CD4-positive, alpha-beta memory T cell (primary cell): Measurements from ENCODE around the gene FREY1. TPM values are rescaled to one million over a fixed set of nuclear protein-coding genes. Genes with fewer than 3 reads are reported as not detected.

Source experiments
- CTCF ChIA-PET: fragments of 350-600 bp; sonication (Branson Sonifier 250); formaldehyde crosslinking; loops from one replicate; lab custom pipeline; 2021; ENCODE audit warnings: inconsistent platforms; ENCODE audit not compliant: partially characterized antibody; lab: Charles Lee
- POLR2A ChIA-PET: fragments of 350-600 bp; sonication (Branson Sonifier 250); formaldehyde crosslinking; loops from one replicate; lab custom pipeline; 2021; ENCODE audit not compliant: partially characterized antibody; lab: Charles Lee
- DNase-seq, 5 donors: peaks; one replicate each; pipeline versions ENCODE4 v3.0.0 to v3.0.0-alpha.2; 2020 to 2022; ENCODE audit warnings: mixed read lengths in 1 of 5
- H3K27ac ChIP-seq: one replicate; pipeline ENCODE4 v1.7.0; 2013; ENCODE audit warnings: low read depth, low read length
- H3K27me3 ChIP-seq: 2 replicates; pipeline ENCODE4 v1.7.0; 2013; ENCODE audit warnings: mild to moderate bottlenecking, low read length, moderate library complexity; ENCODE audit not compliant: insufficient read depth
- H3K36me3 ChIP-seq: 2 replicates; pipeline ENCODE4 v1.7.0; 2013; ENCODE audit warnings: mild to moderate bottlenecking, low read length, moderate library complexity; ENCODE audit not compliant: insufficient read depth
- H3K4me1 ChIP-seq: 2 replicates; pipeline ENCODE4 v1.7.0; 2013; ENCODE audit warnings: mild to moderate bottlenecking, low read length, moderate library complexity; ENCODE audit not compliant: insufficient read depth
- H3K4me3 ChIP-seq, 2 donors: one replicate each; pipeline ENCODE4 v1.7.0; 2013; ENCODE audit warnings: low read length in 2 of 2, mild to moderate bottlenecking in 1 of 2
- H3K9me3 ChIP-seq, 2 donors: one replicate each; pipeline ENCODE4 v1.7.0; 2013; ENCODE audit warnings: low read length in 2 of 2, control low read depth in 1 of 2; ENCODE audit not compliant: control insufficient read depth in 1 of 2
- H3K27ac Mint-ChIP-seq, 7 donors: one replicate each; pipeline ENCODE4 v1.8.0; 2020 to 2021; ENCODE audit warnings: mixed read lengths in 7 of 7, mild to moderate bottlenecking in 6 of 7, inconsistent platforms in 3 of 7, moderate library complexity in 3 of 7
- H3K27me3 Mint-ChIP-seq, 2 donors: one replicate each; pipeline ENCODE4 v1.8.0; 2020 to 2021; ENCODE audit warnings: mixed read lengths in 2 of 2
- H3K36me3 Mint-ChIP-seq, 2 donors: one replicate each; pipeline ENCODE4 v1.8.0; 2020 to 2021; ENCODE audit warnings: mixed read lengths in 2 of 2, inconsistent platforms in 1 of 2, mild to moderate bottlenecking in 1 of 2
- H3K4me1 Mint-ChIP-seq, 4 donors: one replicate each; pipeline ENCODE4 v1.8.0; 2020 to 2021; ENCODE audit warnings: mixed read lengths in 4 of 4, mild to moderate bottlenecking in 1 of 4
- H3K4me3 Mint-ChIP-seq, 8 donors: one replicate each; pipeline ENCODE4 v1.8.0; 2020 to 2021; ENCODE audit warnings: mixed read lengths in 8 of 8, mild to moderate bottlenecking in 7 of 8, moderate library complexity in 6 of 8, inconsistent platforms in 3 of 8
- H3K9me3 Mint-ChIP-seq, 8 donors: one replicate each; pipeline ENCODE4 v1.8.0; 2020 to 2021; ENCODE audit warnings: mixed read lengths in 8 of 8, mild to moderate bottlenecking in 5 of 8, inconsistent platforms in 3 of 8, moderate library complexity in 1 of 8
- intact Hi-C: fragments of 100-400 bp; cut with micrococcal nuclease; formaldehyde crosslinking; loops from one replicate; pipeline ENCODE4 v1.15.1; 2023
- polyA plus RNA-seq, 2 donors: library from polyadenylated mRNA; unstranded; fragments of 300-500 nt; fragmentation: Illumina TruSeq; gene quantifications; one replicate each; pipeline ENCODE4 v1.2.3, GENCODE V29; 2021
- total RNA-seq, 2 experiments: library from RNA; stranded (reverse); gene quantifications; one replicate each; pipeline ENCODE4 v1.2.3, GENCODE V29; 2021

Gene FREY1
- total and polyA plus RNA-seq, 4 experiments from 2014 or later = 4.5 to 4.8 TPM; not detected in 2

DNA sequence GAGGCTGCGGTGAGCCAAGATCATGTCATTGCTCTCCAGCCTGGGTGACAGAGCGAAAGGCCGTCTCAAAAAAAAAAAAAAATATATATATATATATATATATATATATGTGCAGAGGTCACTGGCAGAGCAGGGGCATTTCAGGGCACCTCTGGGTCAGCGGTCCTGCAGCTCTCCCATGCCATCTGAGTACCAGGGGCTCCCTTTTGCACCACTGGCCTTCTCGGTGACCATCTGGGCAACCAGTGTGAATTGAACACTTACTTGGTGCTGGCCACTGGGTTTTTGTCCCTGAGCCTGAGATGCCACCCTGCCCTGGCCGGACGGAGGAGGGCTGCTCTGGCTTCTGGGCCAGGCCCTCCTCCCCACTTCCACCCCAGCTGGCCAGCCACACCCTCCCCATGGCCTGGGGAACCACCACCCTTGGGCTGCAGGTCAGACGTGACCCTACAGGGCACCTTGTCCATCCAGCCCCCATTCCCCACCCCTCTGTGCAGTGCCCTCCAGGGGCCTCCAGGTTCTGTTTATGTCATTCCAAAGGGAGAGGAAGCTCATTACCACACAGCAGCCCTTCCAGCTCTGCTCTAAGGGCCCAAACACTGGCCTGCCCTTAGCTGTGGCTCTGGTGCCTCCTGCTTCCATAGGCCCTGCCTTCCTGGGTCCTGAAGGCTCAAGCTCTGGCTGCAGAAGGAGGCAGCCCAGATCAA is 11.4 kb downstream of the FREY1 start:
- Mint-ChIP-seq H3K4me1 (peaks cover 0 to 12% (median 0%) of the 10 kb centered on the region in 4 donors), H3K36me3 (no peaks in the 10 kb centered on the region), H3K27me3 (peaks cover 18 to 30% of the 10 kb centered on the region in 2 donors), H3K9me3 (peaks cover 0 to 3% (median 0%) of the 10 kb centered on the region in 8 donors), H3K27ac (no peak overlapping the region), H3K4me3 (no peak overlapping the region)
- Histone ChIP-seq H3K36me3 (no peaks in the 10 kb centered on the region), H3K27ac (no peak overlapping the region), H3K4me1 (peaks cover 13% of the 10 kb centered on the region), H3K4me3 (no peak overlapping the region), H3K27me3 (peaks cover 23% of the 10 kb centered on the region), H3K9me3 (no peaks in the 10 kb centered on the region)
- DNase-seq = peak in 1 of 5 donors; percentile 12
- CTCF ChIA-PET = interaction anchor here (0.6 kb wide), 1 partner anchor 1091 kb away, joined by 3 read pairs; no protein-coding TSS in a partner anchor
- POLR2A ChIA-PET = no interaction called here
- intact Hi-C loops = no loop called here

- H3K27ac Mint-ChIP-seq = peak overlapping the region in 1 of 7 donors; percentile 71
- peaks cover 0 to 4% of the 10 kb centered on the region in 2 donors for H3K36me3 Mint-ChIP-seq
- no peak for DNase-seq
- ChIA-PET CTCF (no interaction called here), POLR2A (no interaction called here)
- H3K36me3 ChIP-seq = no peaks in the 10 kb centered on the region
- H3K4me3 Mint-ChIP-seq = no peak overlapping the region
- H3K27ac ChIP-seq = no peak overlapping the region
- peaks cover 23% of the 10 kb centered on the region for H3K27me3 ChIP-seq
- intact Hi-C loops = no loop called here
- no peaks in the 10 kb centered on the region for H3K9me3 ChIP-seq
- H3K27me3 Mint-ChIP-seq = peaks cover 16 to 29% of the 10 kb centered on the region in 2 donors
- peaks cover 0 to 3% (median 0%) of the 10 kb centered on the region in 8 donors for H3K9me3 Mint-ChIP-seq
- H3K4me1 ChIP-seq = peaks cover 12% of the 10 kb centered on the region
- no peak overlapping the region for H3K4me3 ChIP-seq
- peaks cover 0 to 8% (median 0%) of the 10 kb centered on the region in 4 donors for H3K4me1 Mint-ChIP-seq
These were observed 12.4 kb downstream of the FREY1 start for GRCh38 chr11:45894555-45895247.

DNA sequence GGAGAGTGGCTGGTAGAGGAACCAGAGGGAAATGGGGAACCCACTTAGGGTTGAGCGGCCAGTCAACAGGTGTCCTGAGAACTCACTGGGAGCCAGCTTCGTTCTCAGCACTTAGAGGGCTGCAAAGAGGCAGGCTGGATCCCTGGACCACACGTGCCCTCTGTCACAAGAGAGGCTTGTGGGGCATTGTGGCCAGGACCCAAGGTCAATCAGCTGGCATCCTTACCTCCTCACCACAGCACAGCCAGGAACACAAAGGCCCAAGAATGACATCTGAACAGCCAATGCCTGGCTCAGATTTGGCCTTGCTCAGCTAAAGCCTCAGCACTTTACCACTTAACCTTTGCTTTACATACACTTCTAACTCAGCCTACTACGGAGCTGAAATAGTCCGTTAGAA is 14.2 kb downstream of the FREY1 start:
- H3K27me3 Mint-ChIP-seq = peaks cover 12 to 27% of the 10 kb centered on the region in 2 donors
- no peak overlapping the region for H3K4me3 Mint-ChIP-seq
- H3K9me3 Mint-ChIP-seq = peaks cover 0 to 3% (median 0%) of the 10 kb centered on the region in 8 donors
- ChIA-PET POLR2A (no interaction called here), CTCF (no interaction called here)
- no peak overlapping the region for H3K27ac ChIP-seq
- H3K4me3 ChIP-seq = no peak overlapping the region
- intact Hi-C loops = no loop called here
- H3K36me3 ChIP-seq = no peaks in the 10 kb centered on the region
- no peak overlapping the region for H3K27ac Mint-ChIP-seq
- no peaks in the 10 kb centered on the region for H3K9me3 ChIP-seq
- H3K4me1 Mint-ChIP-seq = peaks cover 0 to 2% (median 0%) of the 10 kb centered on the region in 4 donors
- peaks cover 0 to 4% of the 10 kb centered on the region in 2 donors for H3K36me3 Mint-ChIP-seq
- peaks cover 9% of the 10 kb centered on the region for H3K27me3 ChIP-seq
- DNase-seq = no peak
- H3K4me1 ChIP-seq = no peaks in the 10 kb centered on the region

- no peak overlapping the region for H3K27ac ChIP-seq
- no peak overlapping the region for H3K27ac Mint-ChIP-seq
These were observed 16.1 kb downstream of the FREY1 start for GRCh38 chr11:45890886-45891550.

DNA sequence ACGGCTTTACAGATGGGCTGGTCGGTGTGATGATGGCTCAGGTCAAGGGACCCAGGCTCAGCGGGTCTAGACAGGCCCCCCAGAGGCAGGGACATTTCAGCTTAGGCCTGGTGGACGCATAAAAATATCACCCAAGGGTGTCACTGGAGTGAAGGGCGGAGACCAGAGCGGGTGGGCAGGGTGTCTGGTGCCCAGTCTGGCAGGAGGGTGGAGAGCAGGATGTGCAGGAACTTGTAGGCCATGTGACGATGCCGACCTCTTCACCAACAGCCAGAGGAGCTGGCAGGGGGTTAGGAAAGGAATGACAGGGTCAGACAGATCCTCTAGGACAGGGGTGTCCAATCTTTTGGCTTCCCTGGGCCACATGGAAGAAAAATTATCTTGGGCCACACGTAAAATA is 17.1 kb downstream of the FREY1 start:
- Histone ChIP-seq H3K4me3 (no peak overlapping the region), H3K36me3 (no peaks in the 10 kb centered on the region), H3K9me3 (no peaks in the 10 kb centered on the region), H3K4me1 (peaks cover 3% of the 10 kb centered on the region), H3K27ac (no peak overlapping the region), H3K27me3 (peaks cover 5% of the 10 kb centered on the region)
- Mint-ChIP-seq H3K9me3 (peaks cover 0 to under 1% (median 0%) of the 10 kb centered on the region in 8 donors), H3K27me3 (peaks cover 4 to 20% of the 10 kb centered on the region in 2 donors), H3K27ac (no peak overlapping the region), H3K4me3 (no peak overlapping the region), H3K36me3 (peaks cover 1 to 4% of the 10 kb centered on the region in 2 donors), H3K4me1 (peaks cover 3 to 5% (median 5%) of the 10 kb centered on the region in 4 donors)
- intact Hi-C loops = loop anchor here (10.0 kb wide), 1 partner anchor 505 kb away; the partner anchor contains the start of gene CHRM4
- ChIA-PET POLR2A (no interaction called here), CTCF (no interaction called here)
- DNase-seq = no peak

More at GRCh38 chr11:45890886-45891550, 16.1 kb downstream of the FREY1 start:
- no peaks in the 10 kb centered on the region for H3K36me3 ChIP-seq
- H3K36me3 Mint-ChIP-seq = peaks cover 0 to 4% of the 10 kb centered on the region in 2 donors
- intact Hi-C loops = no loop called here
- no peaks in the 10 kb centered on the region for H3K4me1 ChIP-seq
- H3K27me3 Mint-ChIP-seq = peaks cover 7 to 22% of the 10 kb centered on the region in 2 donors
- ChIA-PET POLR2A (no interaction called here), CTCF (no interaction called here)
- H3K4me1 Mint-ChIP-seq = peaks cover 0 to 2% (median 0%) of the 10 kb centered on the region in 4 donors
- no peak overlapping the region for H3K4me3 ChIP-seq
- H3K9me3 Mint-ChIP-seq = peaks cover 0 to 3% (median 0%) of the 10 kb centered on the region in 8 donors
- H3K4me3 Mint-ChIP-seq = peak overlapping the region in 2 of 8 donors; percentile 3 to 43
- H3K9me3 ChIP-seq = no peaks in the 10 kb centered on the region
- no peak for DNase-seq
- peaks cover 6% of the 10 kb centered on the region for H3K27me3 ChIP-seq

DNA sequence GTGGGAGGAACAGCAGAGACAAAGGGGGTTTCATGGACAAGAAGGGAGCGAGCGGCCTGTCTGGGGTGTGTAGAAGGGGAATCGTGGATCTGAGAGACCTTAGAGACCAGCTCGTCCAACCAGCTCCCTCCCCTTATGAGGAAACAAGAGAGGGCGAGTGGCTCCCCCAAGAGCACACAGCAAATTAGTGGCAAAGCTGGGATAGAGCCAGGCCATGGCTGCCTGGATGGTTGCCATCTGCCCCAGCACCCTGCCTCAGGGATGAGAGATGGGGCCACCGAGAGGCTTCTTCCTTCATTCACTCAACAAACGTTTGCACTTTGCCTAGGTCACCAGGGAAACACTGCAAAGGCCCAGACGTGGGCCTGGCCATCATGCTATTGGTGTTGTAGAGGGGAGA is 17.5 kb downstream of the FREY1 start:
- Mint-ChIP-seq H3K36me3 (peaks cover 1 to 4% of the 10 kb centered on the region in 2 donors), H3K27me3 (peaks cover under 1 to 16% of the 10 kb centered on the region in 2 donors), H3K4me3 (no peak overlapping the region), H3K27ac (no peak overlapping the region), H3K9me3 (no peaks in the 10 kb centered on the region), H3K4me1 (peaks cover 5 to 9% (median 8%) of the 10 kb centered on the region in 4 donors)
- Histone ChIP-seq H3K4me1 (peaks cover 5% of the 10 kb centered on the region), H3K9me3 (no peaks in the 10 kb centered on the region), H3K27ac (no peak overlapping the region), H3K36me3 (no peaks in the 10 kb centered on the region), H3K27me3 (peaks cover under 1% of the 10 kb centered on the region), H3K4me3 (no peak overlapping the region)
- POLR2A ChIA-PET = no interaction called here
- DNase-seq = no peak
- CTCF ChIA-PET = no interaction called here
- intact Hi-C loops = loop anchor here (10.0 kb wide), 1 partner anchor 505 kb away; the partner anchor contains the start of gene CHRM4
